GM23338 (cell line): ENCODE results near the gene SLC7A10.

Source experiments
- CREB1 ChIP-seq: fragments of 250-450 bp; sonication (Bioruptor Pico); IDR thresholded peaks from 2 replicates; pipeline ENCODE4 v1.5.0; 2020; ENCODE audit warnings: low read depth, mild to moderate bottlenecking, moderate library complexity
- EZH2 ChIP-seq: fragments of 200-600 bp; sonication (generic); IDR thresholded peaks from one replicate; pipeline ENCODE4 v1.8.0; 2017; ENCODE audit warnings: antibody characterized with exemption, mild to moderate bottlenecking, low read depth; ENCODE audit not compliant: unreplicated experiment
- EZH2phosphoT487 ChIP-seq: fragments of 200-600 bp; sonication (generic); IDR thresholded peaks from one replicate; pipeline ENCODE4 v1.8.1; 2018; ENCODE audit warnings: antibody characterized with exemption; ENCODE audit not compliant: unreplicated experiment
- POLR2AphosphoS5 ChIP-seq: IDR thresholded peaks from 2 replicates; pipeline ENCODE4 v1.6.1; 2016; ENCODE audit warnings: antibody characterized with exemption, low read depth
- STAT1 ChIP-seq: IDR thresholded peaks from one replicate; pipeline ENCODE4 v1.6.1; 2016; ENCODE audit warnings: antibody characterized with exemption; ENCODE audit not compliant: unreplicated experiment
- ZNF114 ChIP-seq: fragments of 250-450 bp; sonication (Bioruptor Pico); IDR thresholded peaks from 2 replicates; pipeline ENCODE4 v1.5.0; 2020; ENCODE audit warnings: mild to moderate bottlenecking, moderate library complexity
- TF ChIP-seq, protein P1 (sequence below), 2 experiments: fragments of 200-600 bp in 1 of 2; sonication (generic) in 1 of 2; conservative IDR thresholded peaks; 2 replicates each; pipeline versions ENCODE4 v1.5.1 to v1.6.1; 2016 to 2017; ENCODE audit warnings: antibody characterized with exemption in 2 of 2, low read depth in 2 of 2, mild to moderate bottlenecking in 2 of 2, moderate library complexity in 1 of 2
- TF ChIP-seq, protein P2 (sequence below): IDR thresholded peaks from one replicate; pipeline ENCODE4 v1.6.1; 2018; ENCODE audit warnings: antibody characterized with exemption; ENCODE audit not compliant: unreplicated experiment
- TF ChIP-seq, protein P3 (sequence below): IDR thresholded peaks from 2 replicates; pipeline ENCODE4 v1.6.1; 2016; ENCODE audit warnings: antibody characterized with exemption

DNA sequence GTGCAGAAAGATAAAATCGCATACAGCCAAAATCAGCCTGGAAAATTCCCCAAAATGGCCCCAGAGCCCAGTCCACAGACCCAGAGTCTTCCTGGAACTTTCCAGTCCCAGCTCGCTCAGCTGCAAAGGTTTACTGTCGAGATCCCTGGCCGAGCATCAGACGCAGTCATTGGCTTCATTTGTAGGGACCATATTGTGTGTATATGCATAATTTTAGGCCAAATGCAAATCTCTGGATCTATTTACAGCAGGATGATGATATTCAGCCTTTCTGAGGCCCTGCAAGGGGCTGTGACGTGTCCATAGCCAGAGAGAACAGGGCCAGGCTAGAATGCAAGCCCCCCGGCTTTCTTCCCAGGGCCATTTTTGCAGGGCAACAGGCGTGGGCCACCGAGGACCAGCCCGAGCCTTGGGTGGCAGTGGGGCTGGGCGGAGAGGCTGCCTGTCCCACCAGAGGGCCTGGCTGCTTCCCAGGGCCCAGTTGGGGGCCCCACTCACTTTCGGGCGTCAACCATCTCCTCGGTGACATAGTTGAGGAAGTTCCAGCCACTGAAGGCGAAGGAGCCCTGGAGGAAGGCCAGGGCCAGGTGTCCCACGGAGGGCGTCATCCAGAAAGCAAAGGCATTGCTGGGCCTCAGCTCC, 13.7 kb downstream of the SLC7A10 start:
- TF ChIP-seq POLR2AphosphoS5 (no peak), EZH2phosphoT487 (no peak), EZH2 (no peak), STAT1 (no peak), ZNF114 (CRISPR knock-in tag) (no peak), CREB1 (CRISPR knock-in tag) (no peak)
- TF ChIP-seq, protein P1, sequence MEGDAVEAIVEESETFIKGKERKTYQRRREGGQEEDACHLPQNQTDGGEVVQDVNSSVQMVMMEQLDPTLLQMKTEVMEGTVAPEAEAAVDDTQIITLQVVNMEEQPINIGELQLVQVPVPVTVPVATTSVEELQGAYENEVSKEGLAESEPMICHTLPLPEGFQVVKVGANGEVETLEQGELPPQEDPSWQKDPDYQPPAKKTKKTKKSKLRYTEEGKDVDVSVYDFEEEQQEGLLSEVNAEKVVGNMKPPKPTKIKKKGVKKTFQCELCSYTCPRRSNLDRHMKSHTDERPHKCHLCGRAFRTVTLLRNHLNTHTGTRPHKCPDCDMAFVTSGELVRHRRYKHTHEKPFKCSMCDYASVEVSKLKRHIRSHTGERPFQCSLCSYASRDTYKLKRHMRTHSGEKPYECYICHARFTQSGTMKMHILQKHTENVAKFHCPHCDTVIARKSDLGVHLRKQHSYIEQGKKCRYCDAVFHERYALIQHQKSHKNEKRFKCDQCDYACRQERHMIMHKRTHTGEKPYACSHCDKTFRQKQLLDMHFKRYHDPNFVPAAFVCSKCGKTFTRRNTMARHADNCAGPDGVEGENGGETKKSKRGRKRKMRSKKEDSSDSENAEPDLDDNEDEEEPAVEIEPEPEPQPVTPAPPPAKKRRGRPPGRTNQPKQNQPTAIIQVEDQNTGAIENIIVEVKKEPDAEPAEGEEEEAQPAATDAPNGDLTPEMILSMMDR (conservative IDR thresholded peaks at IDR 0.05; ENCODE audit: low read depth in 2 of 2): no peak
- TF ChIP-seq, protein P2, sequence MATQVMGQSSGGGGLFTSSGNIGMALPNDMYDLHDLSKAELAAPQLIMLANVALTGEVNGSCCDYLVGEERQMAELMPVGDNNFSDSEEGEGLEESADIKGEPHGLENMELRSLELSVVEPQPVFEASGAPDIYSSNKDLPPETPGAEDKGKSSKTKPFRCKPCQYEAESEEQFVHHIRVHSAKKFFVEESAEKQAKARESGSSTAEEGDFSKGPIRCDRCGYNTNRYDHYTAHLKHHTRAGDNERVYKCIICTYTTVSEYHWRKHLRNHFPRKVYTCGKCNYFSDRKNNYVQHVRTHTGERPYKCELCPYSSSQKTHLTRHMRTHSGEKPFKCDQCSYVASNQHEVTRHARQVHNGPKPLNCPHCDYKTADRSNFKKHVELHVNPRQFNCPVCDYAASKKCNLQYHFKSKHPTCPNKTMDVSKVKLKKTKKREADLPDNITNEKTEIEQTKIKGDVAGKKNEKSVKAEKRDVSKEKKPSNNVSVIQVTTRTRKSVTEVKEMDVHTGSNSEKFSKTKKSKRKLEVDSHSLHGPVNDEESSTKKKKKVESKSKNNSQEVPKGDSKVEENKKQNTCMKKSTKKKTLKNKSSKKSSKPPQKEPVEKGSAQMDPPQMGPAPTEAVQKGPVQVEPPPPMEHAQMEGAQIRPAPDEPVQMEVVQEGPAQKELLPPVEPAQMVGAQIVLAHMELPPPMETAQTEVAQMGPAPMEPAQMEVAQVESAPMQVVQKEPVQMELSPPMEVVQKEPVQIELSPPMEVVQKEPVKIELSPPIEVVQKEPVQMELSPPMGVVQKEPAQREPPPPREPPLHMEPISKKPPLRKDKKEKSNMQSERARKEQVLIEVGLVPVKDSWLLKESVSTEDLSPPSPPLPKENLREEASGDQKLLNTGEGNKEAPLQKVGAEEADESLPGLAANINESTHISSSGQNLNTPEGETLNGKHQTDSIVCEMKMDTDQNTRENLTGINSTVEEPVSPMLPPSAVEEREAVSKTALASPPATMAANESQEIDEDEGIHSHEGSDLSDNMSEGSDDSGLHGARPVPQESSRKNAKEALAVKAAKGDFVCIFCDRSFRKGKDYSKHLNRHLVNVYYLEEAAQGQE: no peak
- TF ChIP-seq, protein P3, sequence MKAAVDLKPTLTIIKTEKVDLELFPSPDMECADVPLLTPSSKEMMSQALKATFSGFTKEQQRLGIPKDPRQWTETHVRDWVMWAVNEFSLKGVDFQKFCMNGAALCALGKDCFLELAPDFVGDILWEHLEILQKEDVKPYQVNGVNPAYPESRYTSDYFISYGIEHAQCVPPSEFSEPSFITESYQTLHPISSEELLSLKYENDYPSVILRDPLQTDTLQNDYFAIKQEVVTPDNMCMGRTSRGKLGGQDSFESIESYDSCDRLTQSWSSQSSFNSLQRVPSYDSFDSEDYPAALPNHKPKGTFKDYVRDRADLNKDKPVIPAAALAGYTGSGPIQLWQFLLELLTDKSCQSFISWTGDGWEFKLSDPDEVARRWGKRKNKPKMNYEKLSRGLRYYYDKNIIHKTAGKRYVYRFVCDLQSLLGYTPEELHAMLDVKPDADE: no peak
